ENCODE results near the gene OTOGL.
"Not testable (repeated sequence)": the region's sequence is repeated elsewhere in the genome, so short reads cannot be mapped to it uniquely, and the experiment has no call there.

Gene OTOGL

DNA sequence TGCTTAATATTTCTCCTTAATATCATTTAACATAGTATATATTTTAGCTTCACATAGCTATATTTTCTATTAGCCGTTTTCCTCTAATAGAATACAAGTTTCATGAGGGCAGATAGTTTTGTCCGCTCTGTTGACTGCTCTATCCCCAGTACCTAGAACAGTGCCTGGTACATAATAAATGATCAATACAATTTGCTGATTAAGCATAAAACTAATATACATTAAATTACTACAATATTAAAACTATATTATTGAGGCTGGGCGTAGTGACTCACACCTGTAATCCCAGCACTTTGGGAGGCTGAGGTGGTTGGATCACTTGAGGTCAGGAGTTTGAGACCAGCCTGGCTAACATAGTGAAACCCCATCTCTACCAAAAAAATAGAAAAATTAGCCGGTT is 128.6 kb downstream of the OTOGL start:
- not testable (repeated sequence) for DNase-seq

DNA sequence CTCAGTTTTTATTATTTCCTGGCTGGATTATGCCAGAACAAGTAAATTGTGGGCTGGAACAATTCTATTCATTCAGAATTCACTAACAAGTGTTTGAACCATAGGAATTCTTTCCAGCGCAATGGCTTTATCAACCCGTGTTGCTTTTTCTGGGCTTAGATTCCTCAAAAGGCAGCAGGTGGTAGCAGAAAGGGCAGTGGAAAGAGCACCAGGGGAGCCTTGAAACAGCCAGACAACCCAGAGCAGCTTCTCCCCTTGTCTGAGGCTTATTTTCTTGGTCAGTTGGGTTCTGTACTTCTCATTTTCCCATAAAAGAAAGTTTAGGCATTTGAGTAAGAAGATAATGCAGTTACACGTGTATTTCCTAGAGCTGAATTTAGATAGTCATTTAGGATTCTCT is 130.7 kb downstream of the OTOGL start:
- DNase-seq: no peak

- no peak for DNase-seq
Measured at GRCh38 chr12:80232837-80233236, 133.5 kb downstream of the OTOGL start.

DNA sequence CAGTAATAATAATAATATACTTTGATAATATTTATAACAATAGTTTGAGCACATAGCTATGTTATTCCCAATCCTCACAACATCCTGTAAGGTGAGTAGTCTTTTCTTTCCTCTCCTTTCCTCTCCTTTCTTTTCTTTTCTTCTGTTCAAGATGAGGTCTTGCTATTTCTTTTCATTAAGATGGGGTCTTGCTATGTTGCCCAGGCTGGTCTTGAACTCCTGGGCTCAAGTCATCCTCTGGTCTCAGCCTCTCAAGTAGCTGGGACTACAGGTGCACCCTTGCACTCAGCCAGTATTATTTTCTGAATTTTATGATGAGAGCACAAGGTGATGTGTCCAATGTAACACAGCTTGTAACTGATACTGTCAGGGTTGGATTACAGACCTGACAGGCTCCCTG is 134.6 kb downstream of the OTOGL start:
- DNase-seq: no peak

GRCh38 chr12:80234667-80235066 is 135.3 kb downstream of the OTOGL start:
- no peak for DNase-seq

GRCh38 chr12:80235944-80236343 is 136.6 kb downstream of the OTOGL start:
- no peak for DNase-seq

- no peak for DNase-seq
Measured at GRCh38 chr12:80239867-80240266, 140.5 kb downstream of the OTOGL start.

- no peak for DNase-seq
Measured at GRCh38 chr12:80241576-80242273, 142.4 kb downstream of the OTOGL start.

DNA sequence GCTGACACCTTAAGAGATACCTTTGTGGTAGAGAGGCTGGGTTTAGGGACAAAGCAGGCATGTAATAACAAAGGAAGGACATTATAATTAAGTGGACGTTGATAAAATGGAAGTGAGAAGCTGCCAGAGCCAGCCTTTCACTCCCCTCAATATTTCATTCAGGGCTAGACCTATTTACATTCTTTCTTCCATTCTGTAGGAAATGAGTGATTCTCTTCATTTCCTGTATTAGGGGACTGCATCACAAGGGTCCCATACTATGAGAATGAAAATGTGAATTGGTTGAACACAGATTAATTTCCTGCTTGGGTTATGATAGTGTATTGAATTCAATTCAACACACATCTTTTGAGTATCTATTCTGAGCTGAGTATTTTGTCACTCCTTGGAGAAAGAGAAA is 143.0 kb downstream of the OTOGL start:
- DNase-seq: no peak

DNA sequence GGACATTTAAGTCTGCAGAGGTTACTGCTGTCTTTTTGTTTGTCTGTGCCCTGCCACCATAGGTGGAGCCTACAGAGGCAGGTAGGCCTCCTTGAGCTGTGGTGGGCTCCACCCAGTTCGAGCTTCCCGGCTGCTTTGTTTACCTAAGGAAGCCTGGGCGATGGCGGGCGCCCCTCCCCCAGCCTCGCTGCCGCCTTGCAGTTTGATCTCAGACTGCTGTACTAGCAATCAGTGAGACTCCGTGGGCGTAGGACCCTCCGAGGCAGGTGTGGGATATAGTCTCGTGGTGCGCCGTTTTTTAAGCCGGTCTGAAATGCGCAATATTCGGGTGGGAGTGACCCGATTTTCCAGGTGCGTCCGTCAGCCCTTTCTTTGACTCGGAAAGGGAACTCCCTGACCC is 150.2 kb downstream of the OTOGL start:
- not testable (repeated sequence) for DNase-seq

- no peak for DNase-seq
Measured at GRCh38 chr12:80257920-80258319, 158.6 kb downstream of the OTOGL start.

- no peak for DNase-seq
Measured at GRCh38 chr12:80260269-80260668, 160.9 kb downstream of the OTOGL start.

GRCh38 chr12:80261403-80261802 is 162.1 kb downstream of the OTOGL start:
- DNase-seq: no peak

GRCh38 chr12:80262346-80262745 is 163.0 kb downstream of the OTOGL start:
- DNase-seq: no peak

GRCh38 chr12:80262771-80263170 is 163.4 kb downstream of the OTOGL start:
- DNase-seq: no peak

- DNase-seq: no peak
Measured at GRCh38 chr12:80264386-80264785, 165.0 kb downstream of the OTOGL start.

GRCh38 chr12:80264891-80265290 is 165.6 kb downstream of the OTOGL start:
- DNase-seq: no peak

DNA sequence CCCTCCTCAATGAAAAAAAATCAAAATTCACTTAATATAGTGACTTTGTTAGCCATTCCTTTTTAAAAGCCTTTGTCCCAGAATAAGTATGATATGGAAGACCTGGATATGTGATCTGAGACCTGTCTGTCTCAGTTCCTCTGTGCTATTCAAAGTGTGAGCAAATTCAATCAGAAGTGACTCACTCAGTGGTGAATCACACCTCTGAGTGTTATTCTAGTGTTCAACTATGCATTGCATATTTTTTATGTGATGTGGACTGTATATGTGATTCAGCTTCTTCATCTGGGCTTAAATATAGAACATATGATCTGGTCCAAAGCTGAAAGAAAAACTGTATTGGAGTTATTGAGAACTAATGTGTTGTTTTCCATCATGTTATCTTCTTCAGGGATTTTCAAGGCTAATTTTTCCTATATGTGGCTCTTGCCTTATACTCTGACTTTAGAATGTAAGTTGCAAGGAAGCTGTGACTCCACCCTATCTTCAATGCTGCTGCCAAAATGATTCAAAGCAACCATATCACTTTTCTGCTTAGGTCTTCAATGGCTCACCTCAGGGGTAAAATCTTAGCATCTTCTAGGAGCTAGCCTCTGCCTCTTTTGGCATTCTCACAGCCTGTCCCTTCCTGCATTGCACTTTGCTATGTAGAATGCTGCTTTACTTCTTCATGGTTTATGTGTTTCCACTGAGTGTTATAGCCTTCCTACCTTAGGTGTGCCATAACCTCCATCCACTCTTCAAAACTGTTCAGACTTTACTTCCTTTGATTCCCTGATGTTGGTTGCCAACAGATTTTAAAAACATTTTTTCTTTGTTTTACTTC is 169.8 kb downstream of the OTOGL start:
- DNase-seq: no peak

GRCh38 chr12:80269803-80270552 is 170.6 kb downstream of the OTOGL start:
- DNase-seq: no peak

GRCh38 chr12:80271780-80272179 is 172.4 kb downstream of the OTOGL start:
- DNase-seq: no peak

- DNase-seq: no peak
Measured at GRCh38 chr12:80272387-80272915, 173.1 kb downstream of the OTOGL start.

DNA sequence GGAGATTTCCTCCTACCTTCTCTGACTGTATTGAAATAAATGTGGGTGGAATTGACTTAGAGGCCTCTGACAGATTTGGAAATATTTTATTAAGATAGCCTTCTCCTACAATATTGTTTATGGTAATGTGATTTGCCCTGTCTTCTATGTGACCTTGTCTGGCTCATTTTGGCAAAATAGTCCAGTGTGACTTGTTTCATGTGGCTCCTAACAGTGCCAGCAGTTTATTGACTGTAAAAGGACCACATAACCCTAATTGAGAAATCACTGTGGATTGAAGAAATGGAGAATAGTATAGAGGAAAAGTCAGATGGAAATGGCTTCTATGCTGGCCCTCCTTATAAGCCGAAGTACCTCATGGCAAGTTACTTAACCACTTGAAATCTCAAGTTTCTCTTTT is 173.8 kb downstream of the OTOGL start:
- DNase-seq: no peak

GRCh38 chr12:80277732-80278131 is 178.4 kb downstream of the OTOGL start:
- no peak for DNase-seq

All from stimulated activated CD4-positive, alpha-beta T cell treated with anti-CD3 and anti-CD28 coated beads, Interleukin-2, amount 100 ng/mL, for 24 hours (primary cell).